ENCODE measurements around the gene SFTPD.

SFTPD gene

GRCh38 chr10:79938728-79939406 lies 10.0 kb downstream of the SFTPD start:
- no peak overlapping the region for H3K27ac ChIP-seq (ENCODE audit: low read depth, low read length)
- H3K4me3 ChIP-seq (ENCODE audit: low read depth in 1 of 5, low read length in 5 of 5) = no peak overlapping the region
- no peaks in the 10 kb centered on the region for H3K36me3 ChIP-seq (ENCODE audit: control insufficient read depth in 5 of 5, insufficient read depth in 5 of 5, low read length in 5 of 5)
- peaks cover 0 to 3% (median 0%) of the 10 kb centered on the region in 5 donors for H3K27me3 ChIP-seq (ENCODE audit: control insufficient read depth in 5 of 5, insufficient read depth in 4 of 5, low read length in 5 of 5)
- peaks cover 0 to 29% (median 7%) of the 10 kb centered on the region in 5 donors for H3K4me1 ChIP-seq (ENCODE audit: control insufficient read depth in 5 of 5, insufficient read depth in 5 of 5, low read length in 5 of 5)
- no peaks in the 10 kb centered on the region for H3K9me3 ChIP-seq (ENCODE audit: control insufficient read depth in 5 of 5, low read length in 5 of 5)
- H3K9ac ChIP-seq (ENCODE audit: low read length in 5 of 5) = no peak overlapping the region

- Histone ChIP-seq H3K36me3 (ENCODE audit: control insufficient read depth in 5 of 5, insufficient read depth in 5 of 5, low read length in 5 of 5) (no peaks in the 10 kb centered on the region), H3K9ac (ENCODE audit: low read length in 5 of 5) (no peak overlapping the region), H3K4me3 (ENCODE audit: low read depth in 1 of 5, low read length in 5 of 5) (no peak overlapping the region), H3K27ac (ENCODE audit: low read depth, low read length) (no peak overlapping the region), H3K9me3 (ENCODE audit: control insufficient read depth in 5 of 5, low read length in 5 of 5) (no peaks in the 10 kb centered on the region), H3K4me1 (ENCODE audit: control insufficient read depth in 5 of 5, insufficient read depth in 5 of 5, low read length in 5 of 5) (peaks cover 0 to 29% (median 7%) of the 10 kb centered on the region in 5 donors), H3K27me3 (ENCODE audit: control insufficient read depth in 5 of 5, insufficient read depth in 4 of 5, low read length in 5 of 5) (peaks cover 0 to 3% (median 0%) of the 10 kb centered on the region in 5 donors)
These were observed 11.2 kb downstream of the SFTPD start for GRCh38 chr10:79937701-79938151.

- peaks cover 0 to 29% (median 7%) of the 10 kb centered on the region in 5 donors for H3K4me1 ChIP-seq (ENCODE audit: control insufficient read depth in 5 of 5, insufficient read depth in 5 of 5, low read length in 5 of 5)
- H3K27ac ChIP-seq (ENCODE audit: low read depth, low read length) = no peak overlapping the region
- no peak overlapping the region for H3K4me3 ChIP-seq (ENCODE audit: low read depth in 1 of 5, low read length in 5 of 5)
- H3K9me3 ChIP-seq (ENCODE audit: control insufficient read depth in 5 of 5, low read length in 5 of 5) = no peaks in the 10 kb centered on the region
- no peaks in the 10 kb centered on the region for H3K36me3 ChIP-seq (ENCODE audit: control insufficient read depth in 5 of 5, insufficient read depth in 5 of 5, low read length in 5 of 5)
- H3K27me3 ChIP-seq (ENCODE audit: control insufficient read depth in 5 of 5, insufficient read depth in 4 of 5, low read length in 5 of 5) = no peaks in the 10 kb centered on the region
- H3K9ac ChIP-seq (ENCODE audit: low read length in 5 of 5) = no peak overlapping the region
These were observed 12.0 kb downstream of the SFTPD start for GRCh38 chr10:79936625-79937615.

GRCh38 chr10:79933961-79934360 lies 14.9 kb downstream of the SFTPD start:
- Histone ChIP-seq H3K4me1 (ENCODE audit: control insufficient read depth in 5 of 5, insufficient read depth in 5 of 5, low read length in 5 of 5) (peaks cover 0 to 21% (median 2%) of the 10 kb centered on the region in 5 donors), H3K27me3 (ENCODE audit: control insufficient read depth in 5 of 5, insufficient read depth in 4 of 5, low read length in 5 of 5) (peaks cover 0 to 11% (median 6%) of the 10 kb centered on the region in 5 donors), H3K36me3 (ENCODE audit: control insufficient read depth in 5 of 5, insufficient read depth in 5 of 5, low read length in 5 of 5) (no peaks in the 10 kb centered on the region), H3K27ac (ENCODE audit: low read depth, low read length) (no peak overlapping the region), H3K4me3 (ENCODE audit: low read depth in 1 of 5, low read length in 5 of 5) (no peak overlapping the region), H3K9me3 (ENCODE audit: control insufficient read depth in 5 of 5, low read length in 5 of 5) (no peaks in the 10 kb centered on the region), H3K9ac (ENCODE audit: low read length in 5 of 5) (no peak overlapping the region)

GRCh38 chr10:79932841-79933379 lies 16.0 kb downstream of the SFTPD start:
- H3K27ac ChIP-seq (ENCODE audit: low read depth, low read length) = no peak overlapping the region
- no peaks in the 10 kb centered on the region for H3K36me3 ChIP-seq (ENCODE audit: control insufficient read depth in 5 of 5, insufficient read depth in 5 of 5, low read length in 5 of 5)
- H3K9me3 ChIP-seq (ENCODE audit: control insufficient read depth in 5 of 5, low read length in 5 of 5) = no peaks in the 10 kb centered on the region
- H3K9ac ChIP-seq (ENCODE audit: low read length in 5 of 5) = no peak overlapping the region
- peaks cover 0 to 11% (median 6%) of the 10 kb centered on the region in 5 donors for H3K27me3 ChIP-seq (ENCODE audit: control insufficient read depth in 5 of 5, insufficient read depth in 4 of 5, low read length in 5 of 5)
- no peak overlapping the region for H3K4me3 ChIP-seq (ENCODE audit: low read depth in 1 of 5, low read length in 5 of 5)
- peaks cover 0 to 12% (median 2%) of the 10 kb centered on the region in 5 donors for H3K4me1 ChIP-seq (ENCODE audit: control insufficient read depth in 5 of 5, insufficient read depth in 5 of 5, low read length in 5 of 5)

GRCh38 chr10:79932307-79932706 lies 16.6 kb downstream of the SFTPD start:
- Histone ChIP-seq H3K4me3 (ENCODE audit: low read depth in 1 of 5, low read length in 5 of 5) (no peak overlapping the region), H3K27ac (ENCODE audit: low read depth, low read length) (no peak overlapping the region), H3K36me3 (ENCODE audit: control insufficient read depth in 5 of 5, insufficient read depth in 5 of 5, low read length in 5 of 5) (no peaks in the 10 kb centered on the region), H3K27me3 (ENCODE audit: control insufficient read depth in 5 of 5, insufficient read depth in 4 of 5, low read length in 5 of 5) (peaks cover 0 to 11% (median 6%) of the 10 kb centered on the region in 5 donors), H3K4me1 (ENCODE audit: control insufficient read depth in 5 of 5, insufficient read depth in 5 of 5, low read length in 5 of 5) (peaks cover 0 to 9% (median 2%) of the 10 kb centered on the region in 5 donors), H3K9me3 (ENCODE audit: control insufficient read depth in 5 of 5, low read length in 5 of 5) (no peaks in the 10 kb centered on the region), H3K9ac (ENCODE audit: low read length in 5 of 5) (no peak overlapping the region)

GRCh38 chr10:79930751-79931150 lies 18.2 kb downstream of the SFTPD start:
- Histone ChIP-seq H3K27ac (ENCODE audit: low read depth, low read length) (no peak overlapping the region), H3K4me3 (ENCODE audit: low read depth in 1 of 5, low read length in 5 of 5) (no peak overlapping the region), H3K9me3 (ENCODE audit: control insufficient read depth in 5 of 5, low read length in 5 of 5) (no peaks in the 10 kb centered on the region), H3K36me3 (ENCODE audit: control insufficient read depth in 5 of 5, insufficient read depth in 5 of 5, low read length in 5 of 5) (no peaks in the 10 kb centered on the region), H3K9ac (ENCODE audit: low read length in 5 of 5) (peak overlapping the region in 1 of 5 donors; percentile 28), H3K4me1 (ENCODE audit: control insufficient read depth in 5 of 5, insufficient read depth in 5 of 5, low read length in 5 of 5) (peaks cover 2 to 12% (median 3%) of the 10 kb centered on the region in 5 donors), H3K27me3 (ENCODE audit: control insufficient read depth in 5 of 5, insufficient read depth in 4 of 5, low read length in 5 of 5) (peaks cover 0 to 11% (median 6%) of the 10 kb centered on the region in 5 donors)

GRCh38 chr10:79930267-79930666 lies 18.6 kb downstream of the SFTPD start:
- Histone ChIP-seq H3K36me3 (ENCODE audit: control insufficient read depth in 5 of 5, insufficient read depth in 5 of 5, low read length in 5 of 5) (no peaks in the 10 kb centered on the region), H3K9me3 (ENCODE audit: control insufficient read depth in 5 of 5, low read length in 5 of 5) (no peaks in the 10 kb centered on the region), H3K9ac (ENCODE audit: low read length in 5 of 5) (no peak overlapping the region), H3K4me3 (ENCODE audit: low read depth in 1 of 5, low read length in 5 of 5) (no peak overlapping the region), H3K4me1 (ENCODE audit: control insufficient read depth in 5 of 5, insufficient read depth in 5 of 5, low read length in 5 of 5) (peaks cover 2 to 12% (median 3%) of the 10 kb centered on the region in 5 donors), H3K27ac (ENCODE audit: low read depth, low read length) (no peak overlapping the region), H3K27me3 (ENCODE audit: control insufficient read depth in 5 of 5, insufficient read depth in 4 of 5, low read length in 5 of 5) (peaks cover 0 to 11% (median 6%) of the 10 kb centered on the region in 5 donors)

- Histone ChIP-seq H3K4me3 (ENCODE audit: low read depth in 1 of 5, low read length in 5 of 5) (no peak overlapping the region), H3K27me3 (ENCODE audit: control insufficient read depth in 5 of 5, insufficient read depth in 4 of 5, low read length in 5 of 5) (peaks cover 0 to 11% (median 6%) of the 10 kb centered on the region in 5 donors), H3K4me1 (ENCODE audit: control insufficient read depth in 5 of 5, insufficient read depth in 5 of 5, low read length in 5 of 5) (peaks cover 2 to 12% (median 3%) of the 10 kb centered on the region in 5 donors), H3K9me3 (ENCODE audit: control insufficient read depth in 5 of 5, low read length in 5 of 5) (no peaks in the 10 kb centered on the region), H3K27ac (ENCODE audit: low read depth, low read length) (no peak overlapping the region), H3K36me3 (ENCODE audit: control insufficient read depth in 5 of 5, insufficient read depth in 5 of 5, low read length in 5 of 5) (no peaks in the 10 kb centered on the region), H3K9ac (ENCODE audit: low read length in 5 of 5) (no peak overlapping the region)
These were observed 19.4 kb downstream of the SFTPD start for GRCh38 chr10:79929409-79929904.

All from subcutaneous abdominal adipose tissue (tissue), 5 donors.